Upper lobe of left lung (tissue), 6 donors: ENCODE results near the gene EMC10. TPM values are rescaled to one million over a fixed set of nuclear protein-coding genes. Genes with fewer than 3 reads are reported as not detected.

Experiments used
- ATAC-seq, 2 donors: fragments of 200-7000 bp; cut with Tn5 transposase; one replicate each; pipeline ENCODE4 v1.9.1; 2022; ENCODE audit warnings: mild to moderate bottlenecking in 2 of 2, moderate library complexity in 2 of 2; ENCODE audit not compliant: low FRiP score in 2 of 2
- DNase-seq, 2 donors: peaks; one replicate each; pipeline ENCODE4 v3.0.0-alpha.2; 2019 to 2020
- H3K27ac ChIP-seq, 4 donors: fragments of 200-600 bp; sonication (generic); one replicate each; pipeline ENCODE4 v1.5.1; 2016 to 2019
- H3K27me3 ChIP-seq, 4 donors: fragments of 200-600 bp; sonication (generic); one replicate each; pipeline ENCODE4 v1.5.1; 2017 to 2019
- H3K36me3 ChIP-seq, 4 donors: fragments of 200-600 bp; sonication (generic); one replicate each; pipeline ENCODE4 v1.5.1; 2016 to 2019
- H3K4me1 ChIP-seq, 4 donors: fragments of 200-600 bp; sonication (generic); one replicate each; pipeline ENCODE4 v1.5.1; 2018 to 2019
- H3K4me3 ChIP-seq, 4 donors: fragments of 200-600 bp; sonication (generic); one replicate each; pipeline ENCODE4 v1.5.1; 2017 to 2019; ENCODE audit warnings: mild to moderate bottlenecking in 2 of 4, moderate library complexity in 1 of 4
- H3K9me3 ChIP-seq, 4 donors: fragments of 200-600 bp; sonication (generic); one replicate each; pipeline ENCODE4 v1.5.1; 2018 to 2019
- EP300 ChIP-seq, 4 donors: sonication (generic); formaldehyde crosslinking; IDR thresholded peaks; one replicate each; pipeline ENCODE4 v1.5.1; 2017; ENCODE audit warnings: antibody characterized with exemption in 4 of 4, control low read depth in 2 of 4
- POLR2A ChIP-seq, 4 donors: fragments of 450-650 bp; IDR thresholded peaks; one replicate each; pipeline ENCODE4 v1.5.1; 2016 to 2017; ENCODE audit warnings: antibody characterized with exemption in 4 of 4, mild to moderate bottlenecking in 2 of 4
- POLR2AphosphoS5 ChIP-seq, 2 donors: sonication (generic); formaldehyde crosslinking; IDR thresholded peaks; one replicate each; pipeline ENCODE4 v1.5.1; 2017; ENCODE audit warnings: antibody characterized with exemption in 2 of 2
- WGBS, 2 donors: methylation state at CpG; one replicate each; pipeline ENCODE4 v1.1.5; 2017 to 2018; 5-methylcytosine and 5-hydroxymethylcytosine counted together
- total RNA-seq, 6 donors: library from RNA; depleted of rRNA in 4 of 6; stranded (reverse); fragments of >200 nt in 4 of 6; gene quantifications; one replicate each; pipeline versions ENCODE4 v1.1.0 to v1.2.1, GENCODE V29; 2016 to 2021
- TF ChIP-seq, protein P1 (sequence below), 6 experiments: fragments of 450-650 bp in 4 of 6; fragments of 200-600 bp in 2 of 6; sonication (generic) in 2 of 6; IDR thresholded peaks; one replicate each; pipeline ENCODE4 v1.5.1; 2016 to 2019; ENCODE audit warnings: antibody characterized with exemption in 6 of 6
- donor health status: DM: no; HTN: no; CAD: no; lungs with moderate emphysema.
- donor health status: DM: no; HTN: yes; CAD: no; lungs with severe emphysema.

Gene EMC10
- total RNA-seq, 6 donors from 2014 or later, result 83.8 to 155 (median 121) TPM

- no peak for DNase-seq
- no peaks in the 10 kb centered on the region for H3K9me3 ChIP-seq
- H3K27ac ChIP-seq, result no peak overlapping the region
- WGBS, 2 donors, result 61 to 79% methylated on average over 15 to 30 of the region's 30 CpGs
- H3K4me1 ChIP-seq, result no peaks in the 10 kb centered on the region
- H3K36me3 ChIP-seq, result no peaks in the 10 kb centered on the region
- ATAC-seq, result no peak
- no peaks in the 10 kb centered on the region for H3K27me3 ChIP-seq
- TF ChIP-seq, protein P1, sequence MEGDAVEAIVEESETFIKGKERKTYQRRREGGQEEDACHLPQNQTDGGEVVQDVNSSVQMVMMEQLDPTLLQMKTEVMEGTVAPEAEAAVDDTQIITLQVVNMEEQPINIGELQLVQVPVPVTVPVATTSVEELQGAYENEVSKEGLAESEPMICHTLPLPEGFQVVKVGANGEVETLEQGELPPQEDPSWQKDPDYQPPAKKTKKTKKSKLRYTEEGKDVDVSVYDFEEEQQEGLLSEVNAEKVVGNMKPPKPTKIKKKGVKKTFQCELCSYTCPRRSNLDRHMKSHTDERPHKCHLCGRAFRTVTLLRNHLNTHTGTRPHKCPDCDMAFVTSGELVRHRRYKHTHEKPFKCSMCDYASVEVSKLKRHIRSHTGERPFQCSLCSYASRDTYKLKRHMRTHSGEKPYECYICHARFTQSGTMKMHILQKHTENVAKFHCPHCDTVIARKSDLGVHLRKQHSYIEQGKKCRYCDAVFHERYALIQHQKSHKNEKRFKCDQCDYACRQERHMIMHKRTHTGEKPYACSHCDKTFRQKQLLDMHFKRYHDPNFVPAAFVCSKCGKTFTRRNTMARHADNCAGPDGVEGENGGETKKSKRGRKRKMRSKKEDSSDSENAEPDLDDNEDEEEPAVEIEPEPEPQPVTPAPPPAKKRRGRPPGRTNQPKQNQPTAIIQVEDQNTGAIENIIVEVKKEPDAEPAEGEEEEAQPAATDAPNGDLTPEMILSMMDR (IDR thresholded peaks at IDR 0.05), result no peak
- TF ChIP-seq POLR2A (IDR thresholded peaks at IDR 0.05) (no peak), POLR2AphosphoS5 (IDR thresholded peaks at IDR 0.05) (no peak), EP300 (IDR thresholded peaks at IDR 0.05) (no peak)
- no peak overlapping the region for H3K4me3 ChIP-seq
Observed at GRCh38 chr19:50450369-50451222, 25.7 kb upstream of the EMC10 start.

- H3K27ac ChIP-seq, result no peak overlapping the region
- WGBS, 2 donors, result 23 to 37% methylated on average over 5 to 13 of the region's 13 CpGs
- DNase-seq (no peak), ATAC-seq (no peak)
- no peaks in the 10 kb centered on the region for H3K9me3 ChIP-seq
- TF ChIP-seq, protein P1 (IDR thresholded peaks at IDR 0.05), result no peak
- TF ChIP-seq POLR2A (IDR thresholded peaks at IDR 0.05), result no peak
- TF ChIP-seq EP300 (IDR thresholded peaks at IDR 0.05), result no peak
- no peak for TF ChIP-seq POLR2AphosphoS5 (IDR thresholded peaks at IDR 0.05)
- H3K36me3 ChIP-seq, result no peaks in the 10 kb centered on the region
- no peak overlapping the region for H3K4me3 ChIP-seq
- no peaks in the 10 kb centered on the region for H3K4me1 ChIP-seq
- no peaks in the 10 kb centered on the region for H3K27me3 ChIP-seq
Observed at GRCh38 chr19:50451223-50451534, 25.1 kb upstream of the EMC10 start.

GRCh38 chr19:50453243-50453642, 23.1 kb upstream of the EMC10 start:
- Histone ChIP-seq H3K36me3 (no peaks in the 10 kb centered on the region), H3K9me3 (no peaks in the 10 kb centered on the region), H3K27me3 (peaks cover 0 to 3% (median 0%) of the 10 kb centered on the region in 4 donors), H3K4me3 (no peak overlapping the region), H3K27ac (no peak overlapping the region), H3K4me1 (no peaks in the 10 kb centered on the region)
- TF ChIP-seq EP300 (IDR thresholded peaks at IDR 0.05) (no peak), POLR2A (IDR thresholded peaks at IDR 0.05) (no peak), POLR2AphosphoS5 (IDR thresholded peaks at IDR 0.05) (no peak)
- TF ChIP-seq, protein P1 (IDR thresholded peaks at IDR 0.05), result no peak
- WGBS, 2 donors, result 97 to 100% methylated on average over 3 of the region's 3 CpGs
- no peak for DNase-seq
- ATAC-seq, result no peak

DNA sequence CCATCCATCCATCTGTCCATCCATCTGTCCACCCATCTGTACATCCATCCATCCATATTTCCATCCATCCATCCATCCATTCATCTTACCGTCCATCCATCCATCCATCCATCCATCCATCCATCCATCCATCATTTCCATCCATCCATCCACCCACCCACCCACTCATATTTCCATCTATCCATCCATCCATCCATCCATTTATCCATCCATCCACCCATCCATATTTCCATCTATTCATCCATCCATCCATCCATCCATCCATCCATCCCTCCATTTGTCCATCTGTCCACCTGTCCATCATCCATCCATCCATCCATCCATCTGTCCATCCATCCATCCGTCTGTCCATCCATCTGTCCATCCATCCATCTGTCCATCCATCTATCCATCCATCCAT, 20.3 kb upstream of the EMC10 start:
- 78 to 85% methylated on average over 2 of the region's 2 CpGs for WGBS, 2 donors
- TF ChIP-seq, protein P1 (IDR thresholded peaks at IDR 0.05), result no peak
- TF ChIP-seq EP300 (IDR thresholded peaks at IDR 0.05), result no peak
- TF ChIP-seq POLR2AphosphoS5 (IDR thresholded peaks at IDR 0.05), result no peak
- H3K27me3 ChIP-seq, result peaks cover 0 to 11% (median 4%) of the 10 kb centered on the region in 4 donors

DNA sequence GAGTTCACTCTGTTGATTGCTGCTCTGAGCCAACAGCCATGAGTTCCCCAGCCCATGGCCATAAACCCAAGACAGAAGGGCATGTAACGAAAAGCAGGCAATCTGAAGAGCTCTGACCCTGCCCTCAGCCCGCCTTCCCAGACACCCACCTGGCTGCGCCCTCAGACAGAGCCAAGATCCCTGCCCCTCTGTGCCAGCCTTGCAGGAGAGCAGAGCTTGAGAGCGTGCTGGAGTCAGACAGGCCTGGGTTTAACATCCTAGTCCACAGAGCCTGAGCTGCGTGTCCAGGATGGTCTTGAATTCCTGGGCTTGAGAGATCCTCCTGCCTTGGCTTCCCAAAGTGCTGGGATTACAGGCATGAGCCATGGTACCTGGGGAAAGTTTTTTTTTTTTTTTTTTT, 19.0 kb upstream of the EMC10 start:
- ATAC-seq (no peak), DNase-seq (no peak)
- Histone ChIP-seq H3K27ac (no peak overlapping the region), H3K36me3 (no peaks in the 10 kb centered on the region), H3K27me3 (peaks cover 0 to 11% (median 4%) of the 10 kb centered on the region in 4 donors), H3K9me3 (no peaks in the 10 kb centered on the region), H3K4me1 (no peaks in the 10 kb centered on the region), H3K4me3 (no peak overlapping the region)
- WGBS, 2 donors, result 89 to 97% methylated on average over 2 to 5 of the region's 5 CpGs
- TF ChIP-seq POLR2A (IDR thresholded peaks at IDR 0.05), result no peak
- TF ChIP-seq, protein P1 (IDR thresholded peaks at IDR 0.05), result no peak
- no peak for TF ChIP-seq EP300 (IDR thresholded peaks at IDR 0.05)
- no peak for TF ChIP-seq POLR2AphosphoS5 (IDR thresholded peaks at IDR 0.05)

More for the DNA sequence above, 20.3 kb upstream of the EMC10 start:
- no peaks in the 10 kb centered on the region for H3K4me1 ChIP-seq
- no peaks in the 10 kb centered on the region for H3K36me3 ChIP-seq
- no peak overlapping the region for H3K27ac ChIP-seq
- H3K9me3 ChIP-seq, result no peaks in the 10 kb centered on the region
- no peak for ATAC-seq
- H3K4me3 ChIP-seq, result no peak overlapping the region
- DNase-seq, result no peak
